GM18861 (cell line): ENCODE measurements around the gene YPEL2.

ENCODE experiments used
- ATAC-seq: cut with Tn5 transposase; IDR thresholded peaks from one replicate; pipeline ENCODE4 v1.9.1; 2021; ENCODE audit not compliant: unreplicated experiment

Gene YPEL2

DNA sequence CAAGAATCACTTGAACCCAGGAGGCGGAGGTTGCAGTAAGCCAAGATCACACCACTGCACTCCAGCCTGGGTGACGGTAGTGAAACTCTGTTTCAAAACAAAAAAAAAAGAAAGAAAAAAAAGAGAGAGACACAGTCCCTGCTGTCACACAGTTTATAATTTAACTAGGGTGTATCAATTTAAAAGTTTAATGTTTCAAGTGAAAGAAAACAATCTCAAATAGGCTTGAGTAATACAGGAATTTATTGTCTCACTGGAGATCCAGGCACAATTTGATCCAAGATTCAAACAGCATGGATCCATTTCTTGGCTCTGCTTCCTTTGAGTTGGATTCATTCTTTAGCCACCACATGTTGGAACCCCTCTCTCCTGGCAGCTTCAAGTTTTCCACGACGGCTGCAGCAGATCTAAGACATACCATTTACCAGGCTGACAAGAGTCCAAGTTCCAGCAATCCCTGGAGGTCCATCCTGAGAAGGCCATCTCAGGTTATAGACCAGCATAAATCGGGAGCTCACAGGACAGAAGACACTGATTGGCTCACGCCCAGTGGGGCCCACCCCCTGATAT lies 97.5 kb downstream of the YPEL2 start:
- ATAC-seq: no peak

DNA sequence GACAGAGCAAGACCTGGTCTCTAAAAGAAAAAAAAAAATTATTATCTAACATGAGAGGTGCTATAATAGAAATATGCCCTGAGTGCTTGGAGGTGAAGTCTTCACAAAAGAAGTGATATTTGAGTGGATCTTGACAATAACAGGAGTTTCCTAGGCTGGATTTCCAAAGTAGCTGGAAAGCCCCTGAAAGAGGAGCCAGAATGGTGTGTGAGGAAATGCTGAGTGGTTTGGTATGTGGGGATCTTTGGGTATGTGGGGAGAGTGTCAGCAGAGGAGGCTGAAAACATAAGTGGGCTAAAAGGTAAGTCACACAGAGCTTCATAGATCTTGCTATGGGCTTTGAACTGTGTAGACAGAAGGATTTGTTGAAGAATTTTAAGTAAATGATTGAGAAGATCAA lies 100.1 kb downstream of the YPEL2 start:
- no peak for ATAC-seq

DNA sequence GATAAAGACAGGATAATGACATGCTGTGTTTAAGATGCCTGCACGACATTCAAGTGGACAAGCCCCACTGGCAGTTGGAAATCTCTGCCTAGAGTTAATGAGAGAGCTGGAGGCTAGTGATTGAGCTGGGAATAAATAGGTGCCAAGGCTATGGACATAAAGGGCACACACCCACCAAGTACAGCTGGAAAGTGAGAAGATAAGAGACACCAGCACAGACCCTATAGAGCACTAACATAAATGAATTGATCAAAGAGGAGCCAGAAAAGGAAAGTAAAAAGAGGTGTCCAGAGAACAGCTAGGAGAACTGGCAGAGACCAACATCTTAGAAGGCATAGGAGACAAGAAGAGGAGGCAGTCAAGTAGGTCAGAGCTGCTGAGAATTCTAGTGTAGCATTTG lies 101.2 kb downstream of the YPEL2 start:
- no peak for ATAC-seq

DNA sequence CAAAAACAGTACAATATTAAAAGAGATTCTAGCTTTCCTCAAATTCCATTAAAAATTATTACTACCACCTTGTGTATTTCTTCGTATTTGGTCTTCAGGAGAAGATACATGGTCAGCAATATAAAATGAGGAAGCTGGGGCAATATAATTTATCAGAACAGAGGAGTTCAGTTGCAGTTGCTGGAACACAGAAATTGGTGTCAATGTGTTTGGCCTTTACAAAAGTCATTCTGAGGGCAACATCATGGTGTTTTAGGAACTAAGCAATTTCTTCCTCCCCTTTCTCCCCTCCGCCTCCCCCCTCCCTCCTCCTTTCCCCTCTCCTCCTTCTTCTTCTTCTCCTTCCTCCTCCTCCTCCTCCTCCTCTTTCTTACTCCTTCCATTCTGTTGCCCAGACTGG lies 102.1 kb downstream of the YPEL2 start:
- no peak for ATAC-seq

DNA sequence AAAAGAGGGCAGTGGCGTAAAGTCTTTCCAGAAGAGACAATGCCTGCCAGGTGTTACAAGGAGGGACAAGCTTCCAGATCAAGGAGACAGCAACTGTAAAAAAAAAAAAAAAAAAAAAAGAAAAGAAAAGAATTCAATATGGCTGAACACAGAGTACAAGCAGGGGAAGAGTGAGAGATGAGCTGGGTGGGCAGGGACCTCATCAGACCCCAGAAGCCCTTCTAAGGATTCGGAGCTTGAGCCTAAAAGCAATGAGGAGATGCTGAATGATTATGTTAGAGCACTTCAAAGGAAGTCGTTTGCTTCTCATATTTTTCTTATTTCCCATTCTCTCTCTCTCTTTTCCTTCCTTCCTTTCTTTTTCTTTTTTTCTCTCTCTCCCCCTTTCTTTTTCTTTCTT lies 103.0 kb downstream of the YPEL2 start:
- ATAC-seq: no peak

DNA sequence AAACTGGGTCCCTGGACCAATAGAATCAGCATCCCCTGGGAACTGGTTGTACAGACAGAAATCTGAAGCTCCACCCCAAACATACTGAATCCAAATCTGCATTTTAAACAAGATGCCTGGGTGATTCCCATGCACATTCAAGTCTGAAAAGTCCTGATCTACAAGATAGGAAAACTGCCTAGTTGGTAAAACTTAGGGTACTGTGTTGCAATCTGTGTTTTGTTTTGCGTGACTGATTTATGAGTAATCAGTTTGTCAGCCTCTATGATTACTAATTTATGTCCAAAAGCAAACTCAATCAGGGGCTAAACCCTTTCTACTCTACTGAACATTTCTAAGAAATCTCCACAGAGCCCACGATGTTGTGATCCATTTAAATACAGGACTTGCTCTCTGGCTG lies 103.8 kb downstream of the YPEL2 start:
- no peak for ATAC-seq

DNA sequence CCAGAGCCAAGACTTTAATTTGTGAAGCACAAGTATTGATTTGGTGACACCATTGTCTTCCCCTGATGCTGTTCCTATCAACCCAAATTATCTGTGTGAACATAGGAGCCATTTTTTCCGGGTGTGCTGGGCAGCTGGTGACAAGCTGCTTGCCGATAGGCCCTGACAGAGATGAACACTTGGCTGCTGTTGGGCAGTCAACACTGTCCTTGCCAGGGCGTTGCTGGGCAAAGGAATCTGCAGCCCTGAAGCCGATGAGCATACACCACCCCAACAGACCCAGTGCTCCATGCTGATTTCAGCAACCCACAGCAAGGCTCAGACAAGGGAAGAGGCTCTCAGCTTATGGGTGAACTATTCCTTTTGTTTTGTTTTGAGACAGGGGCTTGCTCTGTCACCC lies 105.4 kb downstream of the YPEL2 start:
- ATAC-seq: no peak

DNA sequence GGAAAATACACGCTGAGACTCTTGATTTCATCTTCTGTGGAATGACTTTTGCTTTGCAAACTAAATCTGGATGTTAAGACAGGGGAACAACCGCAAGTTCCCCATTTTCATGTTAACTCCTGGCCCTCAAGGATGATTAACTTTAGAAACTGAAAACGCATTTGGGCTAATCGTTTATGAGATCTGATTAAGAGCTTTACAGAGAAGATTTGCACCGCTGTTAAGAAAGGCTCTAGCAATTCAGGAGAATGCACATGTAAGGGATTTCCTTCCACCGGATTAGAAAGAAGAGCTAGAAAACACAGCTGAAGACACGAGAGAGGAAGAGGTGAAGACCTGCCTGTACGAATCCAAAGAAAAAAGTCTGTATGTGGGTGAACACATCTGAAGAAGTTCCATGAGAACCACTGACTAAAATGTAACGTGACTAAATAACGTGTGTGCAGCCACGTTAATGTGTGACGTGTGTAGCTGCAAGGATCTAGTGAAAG lies 106.4 kb downstream of the YPEL2 start:
- no peak for ATAC-seq

DNA sequence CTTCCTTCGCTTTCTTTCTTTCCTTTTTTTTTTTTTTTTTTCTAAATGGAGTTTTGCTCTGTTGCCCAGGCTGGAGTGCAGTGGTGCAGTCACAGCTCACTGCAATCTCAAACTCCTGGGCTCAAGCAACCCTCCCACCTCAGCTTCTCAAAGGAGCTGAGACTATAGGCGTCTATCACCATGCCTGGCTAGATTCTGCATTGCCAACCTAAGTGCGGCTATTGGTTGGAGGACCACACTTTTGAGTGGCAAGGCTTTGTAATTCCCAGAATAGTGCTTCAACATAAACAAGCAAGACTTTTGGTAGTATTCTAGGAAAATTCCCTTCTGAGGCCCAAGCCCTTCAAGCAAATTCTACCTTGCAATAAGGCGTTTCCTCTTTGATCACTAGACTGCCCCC lies 107.8 kb downstream of the YPEL2 start:
- ATAC-seq: no peak

DNA sequence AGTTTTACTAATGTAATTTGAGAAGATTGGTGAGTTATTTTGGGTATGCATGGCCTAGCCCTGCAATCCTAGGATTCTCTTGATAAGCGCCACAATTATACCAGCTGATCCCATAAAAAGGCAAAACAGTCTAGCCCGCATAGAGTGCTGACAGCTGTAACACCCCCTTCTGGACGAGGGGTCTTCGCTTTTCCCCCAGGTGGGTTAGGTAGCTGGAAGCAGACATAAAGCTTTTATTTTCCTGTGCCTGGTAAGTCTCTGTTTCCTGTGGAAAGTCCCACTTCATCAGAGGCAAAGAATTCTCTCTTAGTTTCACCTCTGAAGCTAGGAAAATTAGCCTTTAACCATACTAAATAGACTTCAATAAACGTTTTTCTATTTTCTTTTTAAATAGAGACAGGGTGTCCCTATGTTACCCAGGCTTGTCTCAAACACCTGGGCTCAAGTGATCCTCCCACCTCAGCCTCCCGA lies 108.3 kb downstream of the YPEL2 start:
- no peak for ATAC-seq

DNA sequence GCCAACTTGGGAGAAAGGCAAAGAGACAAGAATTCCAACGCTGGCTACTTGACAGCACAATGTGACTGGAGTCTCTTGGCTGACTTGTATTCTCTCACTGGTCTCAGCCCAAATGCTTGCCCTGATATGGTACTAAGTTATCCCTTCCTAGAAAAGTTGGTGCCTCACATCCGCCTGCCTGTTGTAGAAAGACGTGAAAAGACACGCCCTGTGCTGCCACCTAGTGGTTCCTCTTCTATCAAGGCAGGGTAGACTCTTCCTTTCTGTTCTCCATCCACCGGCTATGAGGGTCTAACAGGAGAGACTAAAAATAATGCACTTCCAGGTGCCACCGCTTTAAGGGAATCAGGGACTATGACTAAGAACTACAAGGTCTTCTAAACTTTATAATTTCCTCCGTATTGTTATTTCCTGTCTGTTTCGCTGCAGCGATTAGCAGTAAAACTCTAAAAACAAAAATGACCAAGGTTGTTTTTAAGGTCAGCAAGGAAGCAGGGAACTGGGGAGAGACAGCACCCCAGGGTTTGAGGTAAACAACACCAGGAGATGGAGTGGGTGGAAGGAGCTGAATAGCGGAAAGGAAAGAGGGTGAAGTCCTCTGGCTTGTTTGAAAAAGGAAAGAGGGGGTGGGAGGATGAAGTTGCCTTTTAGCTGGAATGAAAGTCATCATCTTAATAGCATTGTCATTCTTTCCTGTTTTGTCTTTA lies 109.5 kb downstream of the YPEL2 start:
- ATAC-seq: peak; percentile 56

DNA sequence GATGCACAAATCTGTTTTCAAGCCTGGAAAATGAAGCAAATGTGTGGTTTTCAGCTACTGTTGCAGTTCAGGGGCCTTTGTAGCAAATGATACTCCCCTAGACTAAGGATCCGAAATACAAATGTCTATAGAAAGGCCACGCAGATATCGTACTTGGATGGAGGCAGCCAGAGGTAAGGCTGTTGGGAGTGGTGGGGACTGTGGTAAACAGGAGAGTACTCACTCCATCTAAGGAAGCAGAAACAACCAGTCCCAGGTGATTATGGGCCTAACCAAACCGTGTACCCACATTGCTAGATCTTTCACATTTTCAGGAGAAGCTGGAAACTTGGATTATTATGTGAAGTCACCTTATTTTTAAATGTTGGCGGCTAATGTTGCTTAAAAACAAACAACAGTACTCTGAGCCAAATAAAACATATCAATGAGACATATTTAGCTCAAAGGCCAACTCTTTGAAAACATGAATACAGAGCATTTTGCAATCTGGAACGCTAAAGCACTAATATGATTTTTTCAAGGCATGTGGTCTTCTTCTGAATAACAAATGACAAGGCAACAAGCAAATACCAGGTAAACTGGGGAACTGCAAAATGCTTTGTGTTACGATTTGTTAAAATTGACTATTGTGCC lies 110.1 kb downstream of the YPEL2 start:
- ATAC-seq: no peak

DNA sequence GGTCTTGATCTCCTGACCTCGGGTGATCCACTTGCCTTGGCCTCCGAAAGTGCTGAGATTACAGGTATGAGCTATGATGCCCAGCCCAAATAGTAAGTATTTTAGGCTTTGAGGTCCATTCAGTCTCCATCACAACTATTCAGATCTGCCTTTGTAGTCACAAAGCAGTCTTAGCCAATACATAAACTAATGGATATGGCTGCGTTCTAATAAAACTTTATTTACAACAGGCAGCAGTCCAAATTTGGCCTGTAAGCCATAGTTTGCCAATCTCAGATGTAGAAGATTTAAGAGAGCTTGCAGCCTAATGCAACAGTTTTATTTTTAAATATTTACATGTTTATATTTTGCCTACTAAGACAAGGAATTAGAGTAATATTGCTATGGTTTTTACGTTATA lies 111.7 kb downstream of the YPEL2 start:
- no peak for ATAC-seq
